AG09309 (cell line): Measurements from ENCODE around the gene MYO6.

Source experiments
- DNase-seq: peaks from one replicate; pipeline ENCODE4 v3.0.0-alpha.2; 2010; ENCODE audit warnings: low read depth
- H3K4me3 ChIP-seq: 2 replicates; pipeline ENCODE4 v1.5.1; 2011; ENCODE audit warnings: mild to moderate bottlenecking, low read depth, low read length, moderate library complexity; ENCODE audit not compliant: control insufficient read depth
- TF ChIP-seq, protein P1 (sequence below): IDR thresholded peaks from 2 replicates; pipeline ENCODE4 v1.5.1; 2011; ENCODE audit warnings: mild to moderate bottlenecking, low read depth, low read length, inconsistent platforms; ENCODE audit not compliant: insufficient read depth, control insufficient read depth; ENCODE audit errors: missing control alignments

MYO6 gene

DNA sequence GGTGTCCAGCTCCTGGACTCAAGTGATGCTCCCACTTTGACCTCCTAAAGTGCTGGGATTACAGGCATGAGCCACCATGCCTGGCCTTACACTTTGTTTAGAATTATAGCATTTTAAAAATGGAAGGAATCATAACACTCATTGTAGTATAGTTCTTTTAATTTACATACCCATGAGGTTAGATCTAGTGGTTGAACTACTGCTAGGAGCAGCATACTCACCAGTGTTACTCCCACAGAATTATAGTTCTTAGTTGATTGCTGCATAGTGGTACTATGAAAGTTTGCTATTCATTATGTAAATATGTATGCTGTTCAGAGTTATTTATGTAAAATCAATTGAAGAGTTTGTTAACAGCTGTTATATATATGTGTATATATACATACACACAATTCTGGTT lies 85.4 kb downstream of the MYO6 start:
- TF ChIP-seq, protein P1, sequence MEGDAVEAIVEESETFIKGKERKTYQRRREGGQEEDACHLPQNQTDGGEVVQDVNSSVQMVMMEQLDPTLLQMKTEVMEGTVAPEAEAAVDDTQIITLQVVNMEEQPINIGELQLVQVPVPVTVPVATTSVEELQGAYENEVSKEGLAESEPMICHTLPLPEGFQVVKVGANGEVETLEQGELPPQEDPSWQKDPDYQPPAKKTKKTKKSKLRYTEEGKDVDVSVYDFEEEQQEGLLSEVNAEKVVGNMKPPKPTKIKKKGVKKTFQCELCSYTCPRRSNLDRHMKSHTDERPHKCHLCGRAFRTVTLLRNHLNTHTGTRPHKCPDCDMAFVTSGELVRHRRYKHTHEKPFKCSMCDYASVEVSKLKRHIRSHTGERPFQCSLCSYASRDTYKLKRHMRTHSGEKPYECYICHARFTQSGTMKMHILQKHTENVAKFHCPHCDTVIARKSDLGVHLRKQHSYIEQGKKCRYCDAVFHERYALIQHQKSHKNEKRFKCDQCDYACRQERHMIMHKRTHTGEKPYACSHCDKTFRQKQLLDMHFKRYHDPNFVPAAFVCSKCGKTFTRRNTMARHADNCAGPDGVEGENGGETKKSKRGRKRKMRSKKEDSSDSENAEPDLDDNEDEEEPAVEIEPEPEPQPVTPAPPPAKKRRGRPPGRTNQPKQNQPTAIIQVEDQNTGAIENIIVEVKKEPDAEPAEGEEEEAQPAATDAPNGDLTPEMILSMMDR, result no peak
- DNase-seq, result no peak
- H3K4me3 ChIP-seq, result no peak overlapping the region

- TF ChIP-seq, protein P1, result no peak
- no peak overlapping the region for H3K4me3 ChIP-seq
- DNase-seq, result no peak
Measured at GRCh38 chr6:75842191-75842590, 93.2 kb downstream of the MYO6 start.

- TF ChIP-seq, protein P1, result no peak
- no peak for DNase-seq
- H3K4me3 ChIP-seq, result no peak overlapping the region
Measured at GRCh38 chr6:75842732-75843131, 93.7 kb downstream of the MYO6 start.

DNA sequence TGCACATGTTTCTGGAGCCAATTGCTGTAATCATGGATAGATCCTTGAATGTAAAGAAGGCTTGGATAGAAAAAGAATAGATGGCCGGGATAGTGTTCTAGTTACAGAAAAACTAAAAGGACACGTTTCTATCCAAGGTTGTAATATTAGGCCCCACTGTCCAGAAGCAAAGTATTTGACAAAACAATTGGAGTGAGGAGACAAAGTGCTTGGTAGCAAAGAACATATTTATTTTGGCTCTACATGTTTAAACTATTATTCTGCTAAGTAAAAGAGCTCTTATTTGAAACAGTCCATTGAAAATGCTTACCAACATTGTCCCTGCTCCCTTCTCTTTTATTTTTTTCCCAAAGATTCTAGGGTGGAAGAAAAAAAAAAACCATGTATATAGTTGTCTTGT lies 94.4 kb downstream of the MYO6 start:
- TF ChIP-seq, protein P1, result no peak
- no peak for DNase-seq
- no peak overlapping the region for H3K4me3 ChIP-seq

DNA sequence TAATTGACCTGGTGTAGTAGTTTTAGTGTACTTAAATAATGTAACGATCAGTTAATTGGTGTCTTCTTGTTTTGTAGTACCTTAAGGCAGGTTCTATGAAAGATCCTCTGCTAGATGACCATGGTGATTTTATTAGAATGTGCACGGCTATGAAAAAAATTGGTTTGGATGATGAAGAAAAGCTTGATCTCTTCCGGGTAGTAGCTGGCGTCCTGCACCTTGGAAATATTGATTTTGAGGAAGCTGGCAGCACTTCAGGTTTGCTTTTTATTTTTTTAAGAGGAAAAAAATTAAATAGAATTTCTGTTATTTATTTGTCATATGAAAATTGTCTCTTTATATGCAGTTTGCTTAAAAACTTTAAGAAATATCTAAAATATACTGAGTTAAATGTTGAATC lies 99.2 kb downstream of the MYO6 start:
- DNase-seq, result no peak
- TF ChIP-seq, protein P1, result no peak
- no peak overlapping the region for H3K4me3 ChIP-seq

DNA sequence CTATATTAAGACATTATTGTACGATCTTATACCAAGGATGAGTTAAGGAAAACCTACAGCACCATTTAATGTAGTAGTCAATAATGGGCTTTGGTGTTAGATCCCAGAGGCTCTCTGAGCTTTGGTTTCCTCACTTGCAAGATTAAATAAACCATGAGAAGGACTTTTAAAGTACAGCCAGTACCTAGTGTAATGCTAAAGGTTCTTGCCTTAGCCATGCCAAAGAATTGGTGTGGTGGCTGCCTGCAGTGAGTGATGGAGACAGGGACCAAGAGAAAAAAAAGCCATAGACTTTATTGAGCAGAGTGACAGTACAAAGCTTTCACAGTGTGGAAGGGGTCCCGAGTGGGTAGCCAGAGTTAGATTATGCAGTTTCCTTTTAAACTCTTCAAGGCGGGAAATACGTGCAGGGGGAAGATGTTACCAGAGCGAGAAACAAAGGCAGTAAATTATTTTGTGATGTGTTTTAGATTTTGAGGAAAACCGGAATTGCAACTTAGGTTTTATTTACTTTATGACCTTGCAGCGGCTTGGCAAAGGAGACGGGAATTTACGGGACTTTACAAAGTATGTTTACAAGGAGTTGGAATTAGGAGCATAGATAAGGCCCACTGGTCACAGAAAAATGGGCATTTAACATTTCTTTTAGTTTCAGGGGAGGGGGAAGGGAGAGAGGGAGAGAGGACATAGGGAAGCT lies 100.4 kb downstream of the MYO6 start:
- H3K4me3 ChIP-seq, result no peak overlapping the region
- DNase-seq, result no peak
- TF ChIP-seq, protein P1, result no peak
